Measurements from ENCODE around the gene PRSS53. TPM values are rescaled to one million over a fixed set of nuclear protein-coding genes. Genes with fewer than 3 reads are reported as not detected.

The PRSS53 gene
- total and polyA plus RNA-seq, 3 donors from 2014 or later = 1.1 to 6.1 (median 2.7) TPM

DNA sequence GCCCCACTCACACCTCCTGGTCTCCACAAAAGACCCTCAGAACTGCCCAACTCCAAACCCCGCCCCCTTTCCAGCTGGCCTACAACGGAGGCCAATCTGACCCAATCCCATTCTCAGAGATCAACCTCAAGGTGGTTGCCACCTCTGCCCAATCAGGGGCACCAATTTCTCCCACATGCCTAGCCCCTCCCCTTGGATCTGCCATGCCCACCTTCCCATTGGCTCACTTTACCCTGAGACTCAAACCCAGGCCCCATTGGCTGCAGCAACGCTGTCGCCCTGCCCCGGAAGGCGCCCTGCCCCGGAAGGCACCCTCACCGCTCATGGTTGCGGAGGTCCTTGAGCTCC is 25.3 kb downstream of the PRSS53 start:
- Histone ChIP-seq H3K27me3 (no peaks in the 10 kb centered on the region), H3K36me3 (ENCODE audit: low read depth, missing control alignments) (no peaks in the 10 kb centered on the region), H3K4me1 (peaks cover 8% of the 10 kb centered on the region), H3K4me3 (peak overlapping the region; percentile 15 to 58), H3K9me3 (no peaks in the 10 kb centered on the region), H3K27ac (no peak overlapping the region)
- TF ChIP-seq POLR2A (IDR thresholded peaks at IDR 0.05) = no peak
- TF ChIP-seq CTCF (IDR thresholded peaks at IDR 0.05) = no peak
- DNase-seq = peak; percentile 75
- 49 to 68% methylated on average over 9 of the region's 9 CpGs for WGBS, 2 donors
- intact Hi-C loops (cut with DNase I; ENCODE audit: low total_unique reads) = no loop called here

DNA sequence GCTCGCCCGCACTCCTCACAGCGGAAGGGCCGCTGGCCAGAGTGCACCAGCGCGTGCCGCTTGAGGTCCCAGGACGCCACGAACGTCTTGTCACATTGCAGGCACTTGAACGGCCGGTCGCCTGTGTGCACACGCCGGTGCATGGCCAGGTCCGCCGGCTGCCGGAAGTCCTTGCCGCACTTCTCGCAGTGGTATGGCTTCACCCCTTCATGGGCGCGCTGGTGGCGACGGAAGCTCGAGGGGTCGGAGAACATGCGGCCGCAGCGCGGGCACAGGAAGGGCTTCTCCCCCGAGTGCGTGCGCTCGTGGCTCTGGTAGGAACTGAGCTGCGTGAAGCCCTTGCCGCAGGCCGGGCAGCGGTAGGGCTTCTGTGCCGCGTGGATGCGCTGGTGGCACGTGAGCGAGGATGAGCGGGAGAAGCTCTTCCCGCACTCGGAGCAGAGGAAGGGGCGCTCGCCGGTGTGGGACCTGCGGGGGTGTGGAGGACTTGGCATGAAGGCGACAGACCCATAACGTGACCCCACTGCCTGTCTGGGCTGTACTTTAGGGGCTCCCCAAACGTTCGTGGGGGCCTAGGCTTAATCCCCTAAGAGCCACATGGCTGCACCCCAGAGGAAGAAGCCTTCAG is 26.8 kb downstream of the PRSS53 start:
- no peaks in the 10 kb centered on the region for H3K36me3 ChIP-seq (ENCODE audit: low read depth, missing control alignments)
- no peaks in the 10 kb centered on the region for H3K9me3 ChIP-seq
- no peaks in the 10 kb centered on the region for H3K27me3 ChIP-seq
- H3K4me3 ChIP-seq = peak overlapping the region; percentile 10 to 36
- peaks cover 8% of the 10 kb centered on the region for H3K4me1 ChIP-seq
- WGBS, 2 donors = 78 to 84% methylated on average over 14 to 54 of the region's 54 CpGs
- H3K27ac ChIP-seq = no peak overlapping the region
- intact Hi-C loops (cut with DNase I; ENCODE audit: low total_unique reads) = no loop called here
- no peak for TF ChIP-seq CTCF (IDR thresholded peaks at IDR 0.05)
- TF ChIP-seq POLR2A (IDR thresholded peaks at IDR 0.05) = no peak
- DNase-seq = no peak

DNA sequence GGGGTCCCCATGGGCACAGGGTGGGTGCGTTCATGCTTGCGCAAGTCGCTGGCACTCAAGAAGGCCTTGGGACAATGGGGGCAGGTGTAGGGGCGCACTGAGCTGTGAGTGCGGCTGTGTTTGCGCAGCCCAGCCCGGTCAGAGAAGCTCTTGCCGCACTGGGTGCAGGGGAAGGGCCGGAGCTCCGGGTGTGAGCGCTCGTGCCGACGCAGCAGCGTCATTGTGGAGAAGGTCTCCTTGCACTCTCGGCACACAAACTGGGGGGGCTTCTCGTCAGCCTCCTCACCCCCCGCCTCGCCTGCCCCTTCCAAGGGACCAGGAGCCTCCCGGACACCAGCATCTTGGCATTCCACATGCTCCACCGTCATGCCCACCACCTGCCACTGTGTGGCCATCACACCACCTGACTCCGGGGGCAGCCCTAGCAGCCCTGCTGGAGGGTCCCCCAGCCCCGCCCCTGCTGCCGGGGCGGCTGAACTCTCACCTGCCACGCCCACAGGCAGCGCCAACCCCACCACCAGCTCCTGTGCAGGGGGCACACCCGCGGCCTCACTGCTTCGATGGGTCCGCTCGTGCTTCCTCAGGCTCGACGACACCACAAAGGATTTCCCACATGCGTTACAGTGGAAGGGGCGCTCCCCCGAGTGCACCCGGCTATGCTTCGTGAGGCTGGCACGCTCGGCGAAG is 27.5 kb downstream of the PRSS53 start:
- H3K9me3 ChIP-seq = no peaks in the 10 kb centered on the region
- H3K4me3 ChIP-seq = peak overlapping the region; percentile 10 to 36
- TF ChIP-seq CTCF (IDR thresholded peaks at IDR 0.05) (no peak), POLR2A (IDR thresholded peaks at IDR 0.05) (no peak)
- no peak for DNase-seq
- peaks cover 8% of the 10 kb centered on the region for H3K4me1 ChIP-seq
- H3K27me3 ChIP-seq = no peaks in the 10 kb centered on the region
- H3K27ac ChIP-seq = no peak overlapping the region
- intact Hi-C loops (cut with DNase I; ENCODE audit: low total_unique reads) = no loop called here
- H3K36me3 ChIP-seq (ENCODE audit: low read depth, missing control alignments) = no peaks in the 10 kb centered on the region
- WGBS, 2 donors = 70 to 90% methylated on average over 12 to 42 of the region's 42 CpGs

DNA sequence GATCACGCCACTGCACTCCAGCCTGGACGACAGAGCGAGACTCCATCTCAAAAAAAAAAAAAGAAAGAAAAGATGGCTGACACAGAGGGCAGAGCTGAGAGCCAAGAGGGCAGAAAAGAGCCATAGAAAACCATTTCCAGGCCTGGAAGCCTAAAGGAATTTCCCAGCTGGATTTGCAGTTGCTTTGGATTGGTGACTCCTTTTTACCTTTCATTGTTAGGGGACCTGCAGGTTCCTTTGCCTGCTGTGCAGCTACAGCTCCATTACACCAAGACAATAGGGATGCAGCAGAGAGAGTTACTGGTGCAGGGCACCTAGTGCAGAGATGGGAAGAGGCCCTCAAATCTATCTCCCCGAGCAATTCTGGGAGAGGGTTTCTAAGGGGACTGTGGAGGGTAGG is 33.1 kb downstream of the PRSS53 start:
- H3K9me3 ChIP-seq = no peaks in the 10 kb centered on the region
- no peak for DNase-seq
- no peaks in the 10 kb centered on the region for H3K4me1 ChIP-seq
- no peak overlapping the region for H3K27ac ChIP-seq
- intact Hi-C loops (cut with DNase I; ENCODE audit: low total_unique reads) = no loop called here
- no peaks in the 10 kb centered on the region for H3K36me3 ChIP-seq (ENCODE audit: low read depth, missing control alignments)
- H3K4me3 ChIP-seq = no peak overlapping the region
- TF ChIP-seq CTCF (IDR thresholded peaks at IDR 0.05) (no peak), POLR2A (IDR thresholded peaks at IDR 0.05) (no peak)
- 84 to 94% methylated on average over 4 of the region's 4 CpGs for WGBS, 2 donors
- H3K27me3 ChIP-seq = no peaks in the 10 kb centered on the region

- intact Hi-C loops (cut with DNase I; ENCODE audit: low total_unique reads) = no loop called here
- DNase-seq = no peak
These were observed 36.6 kb downstream of the PRSS53 start for GRCh38 chr16:31052114-31052513.

More at GRCh38 chr16:31052114-31052513, 36.6 kb downstream of the PRSS53 start:
- TF ChIP-seq POLR2A (IDR thresholded peaks at IDR 0.05) (no peak), CTCF (IDR thresholded peaks at IDR 0.05) (no peak)
- Histone ChIP-seq H3K36me3 (ENCODE audit: low read depth, missing control alignments) (no peaks in the 10 kb centered on the region), H3K4me3 (no peak overlapping the region), H3K9me3 (no peaks in the 10 kb centered on the region), H3K27ac (no peak overlapping the region), H3K4me1 (no peaks in the 10 kb centered on the region), H3K27me3 (no peaks in the 10 kb centered on the region)
- 58 to 73% methylated on average over 2 of the region's 2 CpGs for WGBS, 2 donors

Measured in testis (tissue), 3 donors.